GM21360 (cell line): ENCODE data around the gene HSFX3.
"Not testable (repeated sequence)": the region's sequence is repeated elsewhere in the genome, so short reads cannot be mapped to it uniquely, and the experiment has no call there.

Experiments
- ATAC-seq: cut with Tn5 transposase; IDR thresholded peaks from one replicate; pipeline ENCODE4 v1.9.1; 2021; ENCODE audit warnings: mild to moderate bottlenecking, moderate library complexity; ENCODE audit not compliant: unreplicated experiment

Gene HSFX3

GRCh38 chrX:149549701-149550100 is at the start of gene HSFX3:
Gene HSFX3 (minus strand): TSS chrX:149549924. CDS start chrX:149549852, 72 bp downstream.
- ATAC-seq = not testable (repeated sequence)

GRCh38 chrX:149598603-149599002 is 48.9 kb upstream of the HSFX3 start:
- not testable (repeated sequence) for ATAC-seq

- ATAC-seq = not testable (repeated sequence)
Measured at GRCh38 chrX:149595943-149596342, 46.2 kb upstream of the HSFX3 start.

- not testable (repeated sequence) for ATAC-seq
Measured at GRCh38 chrX:149595214-149595613, 45.5 kb upstream of the HSFX3 start, which contains the start of gene HSFX2. Gene HSFX2 (minus strand): TSS chrX:149595314. CDS start chrX:149594700, 614 bp downstream.

GRCh38 chrX:149590993-149591392 is 41.3 kb upstream of the HSFX3 start:
- ATAC-seq = not testable (repeated sequence)

GRCh38 chrX:149587359-149587758 is 37.6 kb upstream of the HSFX3 start, which contains the start of gene MAGEA9B:
Gene MAGEA9B (minus strand): TSS chrX:149587459. CDS start chrX:149583179, 4,280 bp downstream.
- not testable (repeated sequence) for ATAC-seq

- not testable (repeated sequence) for ATAC-seq
Measured at GRCh38 chrX:149585631-149586030, 35.9 kb upstream of the HSFX3 start.

- peak; percentile 100 for ATAC-seq
Measured at GRCh38 chrX:149573456-149573855, 23.7 kb upstream of the HSFX3 start.

GRCh38 chrX:149572743-149573142 is 23.0 kb upstream of the HSFX3 start:
- no peak for ATAC-seq

- no peak for ATAC-seq
Measured at GRCh38 chrX:149571770-149572169, 22.0 kb upstream of the HSFX3 start.

- no peak for ATAC-seq
Measured at GRCh38 chrX:149570668-149571067, 20.9 kb upstream of the HSFX3 start.

- no peak for ATAC-seq
Measured at GRCh38 chrX:149569770-149570169, 20.0 kb upstream of the HSFX3 start.

GRCh38 chrX:149568701-149569296 is 19.1 kb upstream of the HSFX3 start:
- no peak for ATAC-seq

GRCh38 chrX:149567621-149568417 is 18.1 kb upstream of the HSFX3 start:
- no peak for ATAC-seq

GRCh38 chrX:149563359-149563758 is 13.6 kb upstream of the HSFX3 start:
- no peak for ATAC-seq

GRCh38 chrX:149555251-149555650 is 5.5 kb upstream of the HSFX3 start:
- not testable (repeated sequence) for ATAC-seq

- not testable (repeated sequence) for ATAC-seq
Measured at GRCh38 chrX:149551939-149552248, 2.2 kb upstream of the HSFX3 start.

GRCh38 chrX:149551245-149551938 is 1.7 kb upstream of the HSFX3 start:
- ATAC-seq = not testable (repeated sequence)

- not testable (repeated sequence) for ATAC-seq
Measured at GRCh38 chrX:149550454-149550853, 730 bp upstream of the HSFX3 start.

- ATAC-seq = not testable (repeated sequence)
Measured at GRCh38 chrX:149547782-149548181, 1.9 kb downstream of the HSFX3 start.

- ATAC-seq = not testable (repeated sequence)
Measured at GRCh38 chrX:149546962-149547361, 2.8 kb downstream of the HSFX3 start.
